ENCODE measurements around the gene TACC2. TPM values are rescaled to one million over a fixed set of nuclear protein-coding genes. Genes with fewer than 3 reads are reported as not detected.

TACC2 gene
- total RNA-seq, 1 donor from 2014 or later = 10.7 TPM

GRCh38 chr10:122241836-122242235 lies 252.9 kb downstream of the TACC2 start:
- H3K27ac ChIP-seq = no peak overlapping the region
- peak overlapping the region; percentile 58 for H3K27ac Mint-ChIP-seq
- H3K9me3 Mint-ChIP-seq = no peaks in the 10 kb centered on the region
- no peak overlapping the region for H2AFZ ChIP-seq (replicated peaks)
- H4K20me1 ChIP-seq (ENCODE audit: low read depth) = no peaks in the 10 kb centered on the region
- H3K4me3 Mint-ChIP-seq = no peak overlapping the region
- no peaks in the 10 kb centered on the region for H3K4me1 ChIP-seq
- H3K36me3 ChIP-seq = no peaks in the 10 kb centered on the region
- peaks cover 8% of the 10 kb centered on the region for H3K4me1 Mint-ChIP-seq
- H3F3A ChIP-seq (ENCODE audit: low read depth) = no peaks in the 10 kb centered on the region
- DNase-seq (ENCODE audit: low spot score) = no peak
- no peaks in the 10 kb centered on the region for H3K79me2 ChIP-seq (ENCODE audit: low read depth)
- H3K27me3 Mint-ChIP-seq (ENCODE audit: insufficient read depth, low read depth) = no peaks in the 10 kb centered on the region
- TF ChIP-seq EZH2phosphoT487 (IDR thresholded peaks at IDR 0.05) = no peak
- H3K9ac ChIP-seq = no peak overlapping the region
- H3K27me3 ChIP-seq = no peaks in the 10 kb centered on the region
- no peak overlapping the region for H3K4me3 ChIP-seq
- H3K9me3 ChIP-seq (ENCODE audit: low read depth) = no peaks in the 10 kb centered on the region
- peaks cover 36% of the 10 kb centered on the region for H3K36me3 Mint-ChIP-seq
- H3K4me2 ChIP-seq = no peak overlapping the region

- TF ChIP-seq, protein P1, sequence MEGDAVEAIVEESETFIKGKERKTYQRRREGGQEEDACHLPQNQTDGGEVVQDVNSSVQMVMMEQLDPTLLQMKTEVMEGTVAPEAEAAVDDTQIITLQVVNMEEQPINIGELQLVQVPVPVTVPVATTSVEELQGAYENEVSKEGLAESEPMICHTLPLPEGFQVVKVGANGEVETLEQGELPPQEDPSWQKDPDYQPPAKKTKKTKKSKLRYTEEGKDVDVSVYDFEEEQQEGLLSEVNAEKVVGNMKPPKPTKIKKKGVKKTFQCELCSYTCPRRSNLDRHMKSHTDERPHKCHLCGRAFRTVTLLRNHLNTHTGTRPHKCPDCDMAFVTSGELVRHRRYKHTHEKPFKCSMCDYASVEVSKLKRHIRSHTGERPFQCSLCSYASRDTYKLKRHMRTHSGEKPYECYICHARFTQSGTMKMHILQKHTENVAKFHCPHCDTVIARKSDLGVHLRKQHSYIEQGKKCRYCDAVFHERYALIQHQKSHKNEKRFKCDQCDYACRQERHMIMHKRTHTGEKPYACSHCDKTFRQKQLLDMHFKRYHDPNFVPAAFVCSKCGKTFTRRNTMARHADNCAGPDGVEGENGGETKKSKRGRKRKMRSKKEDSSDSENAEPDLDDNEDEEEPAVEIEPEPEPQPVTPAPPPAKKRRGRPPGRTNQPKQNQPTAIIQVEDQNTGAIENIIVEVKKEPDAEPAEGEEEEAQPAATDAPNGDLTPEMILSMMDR (IDR thresholded peaks at IDR 0.05) = no peak
- TF ChIP-seq EZH2phosphoT487 (IDR thresholded peaks at IDR 0.05) (no peak), EZH2 (IDR thresholded peaks at IDR 0.05) (no peak)
- Mint-ChIP-seq H3K4me1 (peaks cover 8% of the 10 kb centered on the region), H3K36me3 (peaks cover 34% of the 10 kb centered on the region), H3K4me3 (no peak overlapping the region), H3K27ac (no peak overlapping the region), H3K27me3 (ENCODE audit: insufficient read depth, low read depth) (peaks cover 7% of the 10 kb centered on the region), H3K9me3 (no peaks in the 10 kb centered on the region)
- H3K4me2 ChIP-seq = no peak overlapping the region
- no peak overlapping the region for H2AFZ ChIP-seq (replicated peaks)
- no peak overlapping the region for H3K9ac ChIP-seq
- H4K20me1 ChIP-seq (ENCODE audit: low read depth) = no peaks in the 10 kb centered on the region
- no peak overlapping the region for H3K27ac ChIP-seq
- H3K9me3 ChIP-seq (ENCODE audit: low read depth) = no peaks in the 10 kb centered on the region
- DNase-seq (ENCODE audit: low spot score) = no peak
- no peak overlapping the region for H3K4me3 ChIP-seq
- no peaks in the 10 kb centered on the region for H3K79me2 ChIP-seq (ENCODE audit: low read depth)
- no peaks in the 10 kb centered on the region for H3F3A ChIP-seq (ENCODE audit: low read depth)
- H3K27me3 ChIP-seq = no peaks in the 10 kb centered on the region
- H3K4me1 ChIP-seq = no peaks in the 10 kb centered on the region
- H3K36me3 ChIP-seq = no peaks in the 10 kb centered on the region
Observed at GRCh38 chr10:122243550-122243949, 254.6 kb downstream of the TACC2 start.

GRCh38 chr10:122244001-122244975 lies 255.3 kb downstream of the TACC2 start:
- H3K4me1 Mint-ChIP-seq = peaks cover 8% of the 10 kb centered on the region
- H3K36me3 Mint-ChIP-seq = peaks cover 36% of the 10 kb centered on the region
- H3K4me3 Mint-ChIP-seq = no peak overlapping the region
- Histone ChIP-seq H3K4me1 (no peaks in the 10 kb centered on the region), H3F3A (ENCODE audit: low read depth) (no peaks in the 10 kb centered on the region), H3K9ac (no peak overlapping the region), H3K27ac (no peak overlapping the region), H2AFZ (replicated peaks) (no peak overlapping the region), H3K79me2 (ENCODE audit: low read depth) (no peaks in the 10 kb centered on the region), H3K27me3 (no peaks in the 10 kb centered on the region), H3K9me3 (ENCODE audit: low read depth) (no peaks in the 10 kb centered on the region), H4K20me1 (ENCODE audit: low read depth) (no peaks in the 10 kb centered on the region), H3K36me3 (no peaks in the 10 kb centered on the region), H3K4me3 (no peak overlapping the region), H3K4me2 (no peak overlapping the region)
- peaks cover 7% of the 10 kb centered on the region for H3K27me3 Mint-ChIP-seq (ENCODE audit: insufficient read depth, low read depth)
- no peak for DNase-seq (ENCODE audit: low spot score)
- TF ChIP-seq, protein P1 (IDR thresholded peaks at IDR 0.05) = no peak
- TF ChIP-seq EZH2 (IDR thresholded peaks at IDR 0.05) (no peak), EZH2phosphoT487 (IDR thresholded peaks at IDR 0.05) (no peak)
- no peaks in the 10 kb centered on the region for H3K9me3 Mint-ChIP-seq
- H3K27ac Mint-ChIP-seq = no peak overlapping the region

DNA sequence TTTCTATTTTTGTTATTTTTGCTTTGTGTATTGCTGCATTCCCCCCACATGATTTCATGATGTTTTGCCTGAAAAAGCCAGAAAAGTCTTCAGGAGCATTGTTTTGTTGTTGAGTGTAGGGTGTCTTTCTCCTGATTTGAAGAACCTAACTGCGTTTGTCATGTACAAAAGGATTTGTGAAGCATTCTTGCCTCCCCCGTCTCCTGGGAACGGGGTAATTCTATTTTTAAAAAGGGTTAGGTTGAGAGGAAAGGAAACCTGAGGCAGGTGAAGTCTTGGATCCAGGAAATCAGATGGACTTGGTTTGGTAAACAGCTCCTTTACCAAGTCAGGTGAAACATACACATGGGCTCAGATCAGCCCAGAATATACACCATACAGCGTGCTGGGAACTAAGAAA lies 256.2 kb downstream of the TACC2 start:
- H3K4me2 ChIP-seq = no peak overlapping the region
- H3K27me3 Mint-ChIP-seq (ENCODE audit: insufficient read depth, low read depth) = peaks cover 7% of the 10 kb centered on the region
- no peaks in the 10 kb centered on the region for H3K4me1 ChIP-seq
- H3K27ac ChIP-seq = no peak overlapping the region
- H3K4me1 Mint-ChIP-seq = peaks cover 8% of the 10 kb centered on the region
- no peak overlapping the region for H3K27ac Mint-ChIP-seq
- no peak overlapping the region for H3K4me3 Mint-ChIP-seq
- TF ChIP-seq EZH2 (IDR thresholded peaks at IDR 0.05) = no peak
- TF ChIP-seq, protein P1 (IDR thresholded peaks at IDR 0.05) = no peak
- TF ChIP-seq EZH2phosphoT487 (IDR thresholded peaks at IDR 0.05) = no peak
- no peaks in the 10 kb centered on the region for H4K20me1 ChIP-seq (ENCODE audit: low read depth)
- H3K36me3 Mint-ChIP-seq = peaks cover 35% of the 10 kb centered on the region
- H3K36me3 ChIP-seq = no peaks in the 10 kb centered on the region
- H3K79me2 ChIP-seq (ENCODE audit: low read depth) = no peaks in the 10 kb centered on the region
- no peak overlapping the region for H2AFZ ChIP-seq (replicated peaks)
- H3K9me3 ChIP-seq (ENCODE audit: low read depth) = no peaks in the 10 kb centered on the region
- H3K9me3 Mint-ChIP-seq = no peaks in the 10 kb centered on the region
- no peaks in the 10 kb centered on the region for H3K27me3 ChIP-seq
- H3K4me3 ChIP-seq = no peak overlapping the region
- DNase-seq (ENCODE audit: low spot score) = no peak
- H3K9ac ChIP-seq = no peak overlapping the region
- no peaks in the 10 kb centered on the region for H3F3A ChIP-seq (ENCODE audit: low read depth)
